Measurements from ENCODE around the gene TRIP4.
"Not testable (repeated sequence)": the region's sequence is repeated elsewhere in the genome, so short reads cannot be mapped to it uniquely, and the experiment has no call there.

Gene TRIP4

DNA sequence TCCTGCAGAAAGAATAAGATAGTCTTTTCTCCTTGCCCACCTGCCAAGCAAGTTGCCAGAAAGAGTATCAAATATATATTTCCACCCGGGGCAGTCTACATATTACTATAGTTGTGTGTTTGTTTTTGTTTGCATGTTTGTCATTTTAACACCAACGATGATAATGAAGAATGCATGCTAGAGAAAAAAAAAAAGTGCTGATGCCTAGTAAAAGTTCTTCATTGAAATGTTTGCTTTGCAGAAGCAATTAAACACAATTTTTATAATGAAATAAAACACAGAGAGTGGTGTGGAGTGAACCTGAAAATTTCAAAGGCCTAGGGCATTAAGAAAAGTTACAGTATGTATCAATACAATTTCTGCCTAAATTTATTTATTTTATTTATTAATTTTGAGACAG, 3.9 kb upstream of the TRIP4 start:
- no peak for DNase-seq

DNA sequence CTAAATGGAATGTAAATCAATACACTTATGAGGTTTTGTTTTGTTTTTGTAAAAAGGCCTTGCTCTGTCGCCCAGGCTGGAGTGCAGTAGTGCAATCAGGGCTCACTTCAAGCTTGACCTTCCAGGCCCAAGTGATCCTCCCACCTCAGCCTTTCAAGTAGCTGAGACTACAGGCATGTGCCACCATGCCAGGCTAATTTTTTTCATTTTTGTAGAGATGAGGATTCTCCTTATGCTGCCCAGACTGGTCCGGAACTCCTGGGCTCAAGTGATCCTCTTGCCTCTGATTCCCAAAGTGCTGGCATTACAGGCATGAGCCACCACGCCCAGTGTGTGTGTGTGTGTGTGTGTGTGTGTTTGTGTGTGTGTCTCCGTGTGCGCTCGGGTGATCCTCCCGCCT, 1.3 kb upstream of the TRIP4 start:
- no peak for DNase-seq

DNA sequence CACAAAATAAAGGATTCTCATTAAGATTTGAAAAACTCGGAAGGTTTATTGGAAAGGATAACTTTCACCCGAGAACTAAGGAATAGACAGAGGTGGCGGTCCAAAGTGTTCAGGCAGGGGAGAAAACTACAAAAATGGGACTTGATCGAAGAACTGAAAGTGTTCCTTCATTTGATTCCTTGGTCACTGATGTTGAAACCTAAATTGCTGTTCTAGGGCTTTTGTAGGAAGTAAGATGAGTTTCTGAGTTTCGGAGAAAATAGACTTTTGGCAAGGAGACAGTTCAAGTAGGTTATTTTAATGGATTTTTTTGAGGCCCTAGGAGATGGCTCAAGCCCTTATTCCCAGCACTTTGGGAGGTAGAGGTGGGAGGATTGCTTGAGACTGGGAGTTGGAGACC, 1.4 kb downstream of the TRIP4 start:
- no peak for DNase-seq

DNA sequence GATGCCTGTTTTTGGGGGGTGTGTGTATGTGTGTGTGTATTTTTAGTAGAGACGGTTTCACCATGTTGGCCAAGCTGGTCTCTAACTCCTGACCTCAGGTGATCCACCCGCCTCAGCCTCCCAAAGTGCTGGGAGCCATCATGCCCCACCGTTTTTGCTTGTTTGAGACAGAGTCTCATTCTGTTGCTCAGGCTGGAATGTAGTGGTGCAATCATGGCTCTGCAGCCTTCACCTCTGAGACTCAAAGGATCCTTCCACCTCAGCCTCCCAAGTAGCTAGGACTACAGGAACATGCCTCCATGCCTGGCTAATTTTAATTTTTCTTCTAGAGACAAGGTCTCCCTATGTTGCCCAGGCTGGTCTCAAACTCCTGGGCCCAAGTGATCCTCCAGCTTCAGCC, 4.8 kb downstream of the TRIP4 start:
- DNase-seq: not testable (repeated sequence)

DNA sequence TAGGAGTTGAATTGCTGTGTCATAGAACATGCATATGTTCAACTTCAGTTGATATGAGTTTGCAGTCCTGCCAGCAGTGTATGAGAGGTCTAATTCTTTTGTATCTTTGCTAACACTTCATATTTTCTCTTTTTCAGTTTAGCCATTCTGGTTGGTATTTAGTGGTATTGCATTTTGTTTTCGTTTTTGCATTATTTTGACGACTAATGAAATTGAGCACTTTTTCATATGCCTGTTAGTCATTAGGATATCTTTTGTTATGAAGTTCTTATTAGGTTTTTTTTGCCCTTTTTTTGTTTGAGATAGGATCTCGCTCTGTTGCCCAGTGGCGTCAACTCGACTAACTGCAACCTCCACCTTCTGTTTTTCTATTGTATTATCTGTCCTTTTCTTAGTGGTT, 9.2 kb downstream of the TRIP4 start:
- no peak for DNase-seq

DNA sequence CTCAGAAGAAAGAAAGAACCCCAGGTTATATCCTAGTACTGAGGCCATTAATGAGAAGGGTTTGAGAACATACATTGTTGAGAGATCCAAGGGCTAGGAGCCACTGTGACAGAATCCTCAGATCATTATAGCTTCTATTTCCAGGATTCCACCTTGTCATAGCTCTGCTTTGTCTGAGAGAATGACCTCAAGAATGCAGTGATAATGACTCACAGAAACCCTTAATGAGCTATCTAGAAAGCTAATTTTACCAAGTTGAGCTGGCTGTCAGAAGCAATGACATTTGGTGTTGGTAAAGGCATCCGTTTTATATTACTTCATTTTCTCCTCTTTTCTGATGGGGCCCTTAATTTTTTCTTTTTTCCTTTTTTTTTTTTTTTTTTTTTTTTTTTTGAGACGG, 10.9 kb downstream of the TRIP4 start:
- no peak for DNase-seq

DNA sequence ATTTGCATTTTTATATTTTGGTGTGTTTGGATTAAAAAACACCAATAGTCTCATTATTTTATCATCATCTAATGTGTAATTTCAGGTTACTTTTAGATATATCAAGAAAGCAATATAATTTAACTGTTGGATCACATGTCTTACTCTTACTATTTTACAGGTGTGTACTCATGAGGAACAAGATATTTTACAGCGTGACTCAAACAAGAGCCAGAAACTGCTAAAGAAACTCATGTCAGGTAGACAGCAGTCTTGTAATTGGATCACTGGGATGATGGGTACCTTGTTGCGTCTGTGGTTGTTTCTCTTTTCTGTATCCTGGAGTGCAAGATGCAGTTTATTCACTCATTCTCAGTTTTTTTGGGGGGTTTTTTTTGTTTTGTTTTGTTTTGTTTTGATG, 12.9 kb downstream of the TRIP4 start:
- no peak for DNase-seq

DNA sequence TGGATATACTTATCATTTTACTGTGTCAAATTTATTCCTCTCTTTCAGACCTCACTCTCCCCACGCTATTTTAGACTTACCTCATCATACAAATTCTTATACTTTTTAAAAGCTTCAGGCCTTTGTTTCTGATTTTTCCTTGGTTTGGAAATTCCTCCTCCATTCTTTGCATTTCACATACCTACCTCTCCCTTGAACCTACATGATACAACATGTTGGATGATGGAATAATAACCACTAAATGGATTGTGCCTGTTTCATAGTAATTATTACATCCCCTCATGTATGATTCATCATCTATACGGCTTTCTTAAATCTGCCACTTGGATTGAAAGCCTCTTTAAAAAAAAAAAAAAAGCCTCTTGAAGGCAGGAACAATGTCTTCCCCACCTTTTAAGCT, 24.6 kb downstream of the TRIP4 start:
- no peak for DNase-seq

DNA sequence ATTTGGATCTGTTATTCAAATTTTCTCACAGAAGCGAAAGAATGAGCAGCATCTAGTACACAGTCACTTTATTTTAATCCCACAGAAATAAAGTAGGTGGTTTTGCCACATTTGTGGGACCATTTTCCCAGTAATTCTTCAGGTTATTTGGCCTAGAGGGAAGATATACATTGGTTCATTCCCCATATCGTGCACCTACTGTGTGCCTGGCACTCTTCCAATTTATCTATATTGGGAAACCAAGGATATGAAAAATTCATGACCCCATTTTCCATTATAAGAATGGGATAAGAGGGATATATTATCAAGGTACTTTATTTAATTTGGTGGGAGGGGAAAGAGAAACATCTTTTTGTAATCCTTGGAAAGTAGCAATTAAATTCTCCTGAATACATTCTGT, 35.1 kb downstream of the TRIP4 start:
- no peak for DNase-seq

DNA sequence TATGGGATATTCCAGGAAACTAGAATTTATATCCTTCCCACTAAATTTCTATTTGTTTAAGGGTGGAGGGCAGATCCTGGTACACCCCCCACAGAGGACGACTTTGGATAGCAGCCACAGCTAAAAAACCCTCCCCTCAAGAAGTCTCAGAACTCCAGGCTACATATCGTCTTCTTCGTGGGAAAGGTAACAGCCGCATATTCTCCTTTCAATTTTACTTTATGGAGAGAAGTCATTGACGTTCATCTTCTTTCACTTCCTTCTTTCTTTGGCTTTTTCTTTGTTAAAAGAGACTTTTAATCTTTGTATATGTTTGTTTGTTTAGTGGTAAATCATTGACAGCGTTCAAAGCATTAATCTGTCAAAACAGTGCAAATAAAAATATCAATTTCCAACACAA, 36.3 kb downstream of the TRIP4 start:
- no peak for DNase-seq

DNA sequence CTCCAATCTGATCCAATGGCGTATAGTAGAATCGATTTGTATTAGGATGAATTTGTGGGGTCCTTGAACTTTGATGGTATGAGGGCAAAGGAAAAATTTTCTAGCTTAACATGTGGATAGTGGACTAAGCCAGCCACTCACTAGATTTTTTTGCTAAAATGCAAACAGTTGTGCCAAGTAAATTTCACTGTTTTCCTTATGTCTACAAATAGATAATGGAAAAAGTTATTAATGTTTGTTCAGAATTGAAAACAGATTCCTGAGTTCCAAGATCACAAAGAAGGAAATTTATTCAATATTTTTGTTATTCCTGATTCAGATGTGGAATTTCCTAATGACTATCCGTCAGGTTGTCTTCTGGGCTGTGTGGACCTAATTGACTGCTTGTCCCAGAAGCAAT, 37.6 kb downstream of the TRIP4 start:
- no peak for DNase-seq

DNA sequence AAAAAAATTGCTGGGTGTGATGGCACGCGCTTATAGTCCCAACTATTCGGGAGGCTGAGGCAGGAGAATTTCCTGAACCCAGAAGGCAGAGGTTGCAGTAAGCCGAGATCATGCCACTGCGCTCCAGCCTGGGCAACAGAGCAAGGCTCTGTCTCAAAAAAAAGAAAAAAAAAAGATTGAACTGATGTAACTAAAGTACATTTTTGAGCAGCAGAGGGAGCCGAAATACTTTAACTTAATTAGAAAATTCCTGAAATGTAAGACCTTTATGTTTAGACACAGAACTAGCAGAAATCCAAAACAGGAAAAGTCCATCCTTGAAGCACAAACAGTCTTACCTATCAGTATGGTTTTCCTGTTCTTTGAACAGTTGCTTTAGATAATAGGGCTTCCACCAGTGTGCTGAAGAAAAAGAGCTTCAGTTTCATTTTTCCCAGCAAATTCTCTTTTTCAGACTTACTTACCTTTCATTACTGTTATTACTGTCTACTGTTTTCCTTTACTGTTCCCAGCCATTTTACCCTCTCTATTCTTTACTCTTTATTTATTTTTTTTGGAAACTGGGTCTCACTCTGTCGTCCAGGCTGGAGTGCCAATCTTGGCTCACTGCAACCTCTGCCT, 39.3 kb downstream of the TRIP4 start:
- peak; percentile 50 for DNase-seq

DNA sequence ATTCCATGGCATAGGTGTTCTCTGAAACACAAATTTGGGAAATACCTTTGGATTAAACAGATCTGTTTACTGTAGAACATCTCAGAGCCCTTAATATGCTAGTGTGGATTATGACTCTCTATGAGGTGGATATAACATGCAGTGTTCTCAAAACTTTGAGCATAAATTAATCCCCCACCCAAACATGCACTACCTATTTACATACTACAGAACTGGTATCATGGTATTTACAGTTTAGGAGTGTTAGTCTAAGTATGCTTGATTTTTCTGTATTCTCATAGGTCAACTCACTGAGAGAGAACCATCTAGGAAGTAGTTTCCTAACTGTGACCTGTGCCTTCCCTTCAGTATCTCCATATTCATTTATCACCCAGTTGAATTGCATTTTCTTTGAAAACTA, 41.8 kb downstream of the TRIP4 start:
- DNase-seq: no peak

DNA sequence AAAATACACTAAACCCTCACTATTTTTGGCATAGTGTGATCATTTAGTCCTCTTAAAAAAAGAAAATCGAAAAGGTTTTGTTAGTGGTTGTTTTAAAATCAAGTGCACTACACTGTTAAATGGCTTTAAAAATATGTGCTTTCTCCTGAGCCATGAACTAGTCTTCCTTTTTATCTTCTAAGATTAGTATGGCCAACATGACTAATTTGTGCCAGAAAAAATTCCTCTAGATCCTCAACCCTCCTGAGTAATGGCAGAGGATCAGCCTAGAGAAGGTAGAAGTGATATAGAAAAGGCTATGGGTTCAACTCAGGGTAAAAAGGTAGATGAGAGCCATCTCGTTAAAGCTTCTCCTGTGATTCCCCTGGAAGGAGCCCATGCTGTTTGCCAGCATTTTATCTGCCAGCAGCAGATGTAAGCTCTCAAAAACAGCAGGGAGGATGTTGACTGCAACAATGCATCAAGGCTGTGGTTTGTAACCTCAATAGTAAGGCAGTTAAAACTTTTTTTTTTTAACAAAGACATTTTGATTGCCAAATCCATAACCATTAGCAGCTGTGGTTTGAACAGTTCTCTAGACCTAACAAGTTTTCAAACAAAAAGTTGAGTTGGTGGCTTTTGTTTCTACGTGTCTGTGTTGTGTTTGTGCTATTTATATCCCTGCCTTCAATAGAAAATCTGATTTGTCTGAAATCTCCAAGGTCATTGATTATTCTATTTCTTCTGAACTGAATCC, 42.5 kb downstream of the TRIP4 start:
- peak; percentile 57 for DNase-seq

DNA sequence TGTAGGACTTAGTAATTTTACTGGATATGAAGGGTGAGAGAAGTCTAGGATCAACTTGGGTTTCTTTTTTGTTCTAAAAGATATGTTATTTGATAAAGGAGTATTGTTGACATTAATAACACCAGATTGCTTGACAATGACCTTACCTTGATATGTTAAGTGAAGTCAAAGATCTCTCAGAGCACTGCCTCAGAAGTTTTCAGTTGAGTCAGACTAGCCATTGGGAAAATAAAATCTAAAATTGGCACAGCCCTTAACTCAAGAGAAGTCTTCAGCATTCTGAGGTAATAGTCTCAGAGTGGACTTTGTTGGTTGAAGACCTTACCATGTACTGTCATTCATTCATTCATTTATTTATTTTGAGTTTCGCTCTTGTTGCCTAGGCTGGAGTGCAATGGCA, 50.3 kb downstream of the TRIP4 start:
- no peak for DNase-seq

DNA sequence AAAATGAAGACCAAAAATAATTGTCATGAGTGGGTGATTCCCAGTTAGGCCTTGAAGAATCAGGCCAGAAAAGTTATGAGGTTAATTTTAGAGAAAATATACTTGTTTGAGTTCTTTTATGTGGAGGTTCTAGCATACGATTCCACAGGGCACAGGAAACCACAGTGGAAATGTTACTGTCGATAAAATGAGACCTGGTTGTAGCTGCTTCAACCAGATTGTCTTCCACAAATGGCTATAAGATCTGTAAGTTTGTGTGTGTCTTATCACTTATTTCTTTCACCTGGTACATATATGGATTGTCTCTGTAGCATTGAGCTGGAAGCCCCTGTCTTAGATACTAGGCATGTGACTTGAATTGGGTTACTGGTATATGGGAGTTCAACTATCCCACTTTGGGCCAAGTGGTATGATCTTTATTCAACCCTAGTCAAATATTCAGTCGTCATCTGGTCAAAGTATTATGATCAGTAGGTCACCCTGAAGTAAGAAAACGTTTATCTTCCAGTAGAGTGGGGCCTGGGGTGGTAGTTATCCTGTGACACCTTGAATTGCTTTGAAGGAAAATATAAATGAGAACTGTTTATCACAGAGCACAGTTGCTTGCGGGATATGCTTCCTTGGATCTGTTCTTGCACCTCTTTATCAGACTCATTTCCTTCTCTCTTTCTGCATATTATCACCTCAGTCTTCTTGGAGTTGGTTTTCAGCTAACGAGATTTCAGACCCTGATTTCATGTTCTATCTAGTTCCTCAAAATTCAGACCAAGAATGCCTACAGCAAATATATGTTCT, 51.2 kb downstream of the TRIP4 start:
- no peak for DNase-seq

DNA sequence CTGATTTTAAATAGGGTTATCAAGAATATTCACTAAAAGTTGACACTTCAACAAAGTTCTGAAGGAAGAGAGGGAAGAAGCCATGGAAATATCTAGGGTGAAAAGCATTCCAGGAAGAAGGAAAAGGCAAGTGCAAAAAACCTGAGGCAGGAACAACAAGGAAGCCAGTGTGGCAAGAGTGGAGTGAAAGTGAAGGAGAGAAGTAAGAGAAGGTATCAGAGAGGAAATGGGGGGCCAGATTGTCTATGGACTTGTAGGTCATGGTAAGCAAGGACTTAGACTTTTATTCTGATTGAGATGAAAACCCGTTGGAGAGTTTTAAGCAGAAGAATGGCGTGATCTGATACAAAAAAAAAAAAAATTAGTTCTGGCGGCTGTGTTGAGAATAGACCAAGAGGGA, 54.2 kb downstream of the TRIP4 start:
- DNase-seq: no peak

DNA sequence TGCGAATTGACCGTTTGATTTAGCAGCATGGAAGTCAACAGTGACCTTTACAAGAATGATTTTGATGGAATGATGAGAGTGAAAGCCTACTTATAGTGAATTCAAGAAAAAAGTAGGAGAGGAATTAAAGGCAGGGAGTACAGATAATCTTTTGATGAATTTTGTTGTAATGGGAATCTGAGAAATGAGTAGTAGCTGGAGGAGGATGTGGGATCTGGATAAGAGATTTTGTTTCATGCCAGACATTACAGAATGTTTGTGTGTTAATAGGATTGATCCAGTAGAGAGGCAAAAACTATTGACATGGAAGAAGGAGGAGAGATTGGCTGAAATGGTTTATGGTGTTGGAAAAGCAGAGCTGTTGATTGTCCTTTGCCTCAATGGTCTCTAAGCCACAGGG, 55.4 kb downstream of the TRIP4 start:
- DNase-seq: peak; percentile 67

DNA sequence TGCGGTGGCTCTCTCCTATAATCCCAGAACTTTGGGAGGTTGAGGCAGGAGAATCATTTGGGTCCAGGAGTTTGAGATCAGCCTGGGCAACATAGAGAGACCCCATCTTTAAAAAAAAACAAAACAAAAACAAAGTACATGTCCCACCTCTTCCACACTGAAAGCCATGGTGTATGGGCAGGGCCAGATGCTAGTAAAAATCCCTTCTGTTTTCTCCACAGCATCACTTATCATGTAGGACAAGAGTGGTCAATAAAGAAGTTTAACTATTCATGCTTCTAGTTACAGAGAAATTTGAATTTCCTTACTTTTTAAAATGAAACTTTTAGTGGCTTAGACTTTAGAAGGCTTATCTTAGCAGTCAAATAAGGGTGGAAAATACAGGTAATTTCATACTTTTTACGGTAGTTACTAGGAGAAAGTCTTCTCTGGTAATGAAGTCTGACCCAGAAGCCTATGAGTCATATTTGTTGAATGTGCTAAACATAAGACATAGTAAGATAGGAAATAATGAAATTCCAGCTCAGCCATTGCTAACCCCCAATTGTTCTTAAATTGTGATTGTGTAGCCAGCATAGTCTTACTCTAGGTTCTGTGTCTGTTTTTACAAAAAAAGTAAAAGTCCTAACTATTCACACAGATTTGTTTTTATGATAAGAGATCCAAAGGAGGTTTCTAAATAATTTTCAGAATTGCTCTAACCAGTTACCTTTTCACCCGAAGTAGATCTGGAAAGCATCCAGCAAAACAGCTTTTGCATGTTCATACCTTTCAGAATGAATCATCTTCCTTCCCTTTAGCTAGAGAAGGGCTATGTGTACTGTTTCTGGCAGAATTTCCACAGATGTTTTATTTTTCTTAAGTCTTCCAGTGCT, 56.3 kb downstream of the TRIP4 start:
- peak; percentile 38 for DNase-seq

DNA sequence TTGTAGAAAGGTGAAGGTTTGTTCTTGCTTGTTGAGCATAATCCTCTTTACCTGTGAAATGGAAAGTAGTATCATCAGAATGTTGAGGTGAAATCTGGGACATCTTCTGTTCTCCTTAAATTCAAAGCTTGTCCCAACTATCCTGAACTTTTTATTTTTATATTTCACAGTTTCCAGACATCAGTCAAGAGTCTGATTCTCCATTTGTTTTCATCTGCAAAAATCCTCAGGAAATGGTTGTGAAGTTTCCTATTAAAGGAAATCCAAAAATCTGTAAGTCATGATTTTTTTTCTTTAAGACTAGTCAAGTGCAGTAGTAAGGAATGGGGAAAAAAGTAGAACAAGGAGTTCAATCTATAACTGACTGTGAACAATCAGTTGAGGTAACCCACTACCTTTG, 57.2 kb downstream of the TRIP4 start:
- DNase-seq: no peak

DNA sequence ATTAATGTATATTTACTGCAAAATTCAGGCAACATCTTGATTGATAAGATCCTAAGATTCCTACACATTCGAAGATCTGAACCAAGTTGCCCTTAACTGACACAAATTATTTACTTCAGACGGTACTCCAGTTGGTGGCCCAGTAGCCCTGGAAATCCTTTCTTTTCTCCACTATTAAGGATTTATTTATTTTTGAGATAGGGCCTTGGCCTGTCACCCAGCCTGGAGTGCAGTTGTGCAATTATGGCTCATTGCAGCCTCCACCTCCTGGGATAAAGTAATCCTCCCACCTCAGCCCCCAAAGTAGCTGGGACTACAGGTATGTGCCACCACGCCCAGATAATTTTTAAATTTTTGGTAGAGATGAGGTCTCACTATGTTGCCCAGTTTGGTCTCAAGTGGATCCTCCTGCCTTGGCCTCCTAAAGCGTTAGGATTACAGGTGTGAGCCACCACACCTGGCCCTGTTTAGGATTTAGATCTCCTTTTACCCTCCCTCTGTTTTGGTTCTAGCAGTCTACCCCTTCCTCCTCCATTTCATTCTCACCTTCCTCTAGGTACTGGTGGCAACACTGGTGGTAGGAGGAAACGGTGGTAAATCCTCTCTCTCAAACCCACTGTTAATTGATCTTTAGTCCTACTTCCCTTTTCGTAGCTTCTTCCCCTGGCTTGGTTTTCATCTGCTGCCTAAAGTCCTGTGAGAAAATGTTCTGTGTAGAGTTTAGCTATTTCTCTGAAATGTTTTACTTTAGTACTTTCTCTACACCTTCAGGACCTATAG, 60.1 kb downstream of the TRIP4 start:
- no peak for DNase-seq

DNA sequence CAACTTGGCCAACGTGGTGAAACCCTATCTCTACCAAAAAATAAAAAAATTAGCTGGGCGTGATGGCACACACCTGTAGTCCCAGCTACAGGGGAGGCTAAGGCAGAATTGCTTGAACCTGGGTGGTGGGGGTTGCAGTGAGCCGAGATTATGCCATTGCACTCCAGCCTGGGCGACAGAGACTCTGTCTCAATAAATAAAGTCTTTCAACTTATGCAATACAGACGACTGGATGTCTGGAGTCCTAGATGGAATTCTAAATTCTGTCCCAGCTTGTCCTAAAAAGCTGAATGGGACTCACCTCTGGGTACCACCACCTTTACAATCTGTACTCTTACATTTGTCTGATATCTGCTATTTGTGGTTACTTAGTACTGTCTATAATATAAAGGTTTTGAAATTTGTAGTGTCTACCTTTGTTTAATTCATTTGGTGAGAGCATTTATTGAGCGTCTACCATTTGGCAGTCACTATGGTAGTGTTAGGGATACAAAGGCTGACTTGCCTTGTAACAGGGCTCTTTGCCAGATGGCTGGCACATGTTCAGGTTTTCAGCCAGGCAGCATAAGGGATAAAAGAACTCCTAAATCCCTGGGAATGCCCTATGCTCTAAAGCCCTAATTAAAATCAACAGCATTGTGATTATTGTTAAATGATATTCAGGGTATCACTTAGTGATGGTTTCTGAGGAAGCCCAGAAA, 65.5 kb downstream of the TRIP4 start:
- peak; percentile 92 for DNase-seq

All from NCI-H82 (cell line).